GM19452 (cell line): ENCODE measurements around the gene IGF2R.
"Not testable (repeated sequence)": the region's sequence is repeated elsewhere in the genome, so short reads cannot be mapped to it uniquely, and the experiment has no call there.

Experiments
- ATAC-seq: cut with Tn5 transposase; IDR thresholded peaks from one replicate; pipeline ENCODE4 v1.9.1; 2021; ENCODE audit not compliant: unreplicated experiment

Gene IGF2R

GRCh38 chr6:159996087-159996622 is 27.3 kb downstream of the IGF2R start:
- no peak for ATAC-seq

- ATAC-seq, result no peak
These were observed 28.0 kb downstream of the IGF2R start for GRCh38 chr6:159996626-159997497.

- ATAC-seq, result no peak
These were observed 28.7 kb downstream of the IGF2R start for GRCh38 chr6:159997498-159998101.

- ATAC-seq, result no peak
These were observed 29.7 kb downstream of the IGF2R start for GRCh38 chr6:159998538-159998937.

- ATAC-seq, result no peak
These were observed 30.4 kb downstream of the IGF2R start for GRCh38 chr6:159999240-159999671.

- ATAC-seq, result no peak
These were observed 31.4 kb downstream of the IGF2R start for GRCh38 chr6:160000280-160000704.

- ATAC-seq, result not testable (repeated sequence)
These were observed 32.1 kb downstream of the IGF2R start for GRCh38 chr6:160000893-160001427.

- no peak for ATAC-seq
These were observed 34.0 kb downstream of the IGF2R start for GRCh38 chr6:160002882-160003281.

GRCh38 chr6:160004018-160004417 is 35.1 kb downstream of the IGF2R start:
- no peak for ATAC-seq

- ATAC-seq, result no peak
These were observed 35.7 kb downstream of the IGF2R start for GRCh38 chr6:160004419-160005175.

GRCh38 chr6:160005211-160005610 is 36.3 kb downstream of the IGF2R start:
- no peak for ATAC-seq

- ATAC-seq, result no peak
These were observed 37.1 kb downstream of the IGF2R start for GRCh38 chr6:160005861-160006540.

- ATAC-seq, result no peak
These were observed 38.3 kb downstream of the IGF2R start for GRCh38 chr6:160007145-160007544.

GRCh38 chr6:160007611-160008010 is 38.7 kb downstream of the IGF2R start:
- ATAC-seq, result no peak

GRCh38 chr6:160010067-160010466 is 41.2 kb downstream of the IGF2R start:
- no peak for ATAC-seq

GRCh38 chr6:160013987-160014868 is 45.3 kb downstream of the IGF2R start:
- no peak for ATAC-seq

- no peak for ATAC-seq
These were observed 45.9 kb downstream of the IGF2R start for GRCh38 chr6:160014869-160015182.

- no peak for ATAC-seq
These were observed 47.1 kb downstream of the IGF2R start for GRCh38 chr6:160015778-160016684.

GRCh38 chr6:160022101-160022500 is 53.2 kb downstream of the IGF2R start:
- ATAC-seq, result no peak
